Body of pancreas (tissue), 4 donors: ENCODE data around the gene WNT3.

Source experiments
- POLR2A ChIP-seq, 3 donors: fragments of 450-650 bp; IDR thresholded peaks; one replicate each; pipeline ENCODE4 v1.6.1; 2016; ENCODE audit warnings: antibody characterized with exemption in 3 of 3, mild to moderate bottlenecking in 2 of 3
- TF ChIP-seq, protein P1 (sequence below), 7 experiments: fragments of 450-650 bp in 4 of 7; fragments of 200-600 bp in 3 of 7; sonication (generic) in 3 of 7; IDR thresholded peaks; one replicate each; pipeline ENCODE4 v1.5.1; 2016 to 2019; ENCODE audit warnings: antibody characterized with exemption in 7 of 7

DNA sequence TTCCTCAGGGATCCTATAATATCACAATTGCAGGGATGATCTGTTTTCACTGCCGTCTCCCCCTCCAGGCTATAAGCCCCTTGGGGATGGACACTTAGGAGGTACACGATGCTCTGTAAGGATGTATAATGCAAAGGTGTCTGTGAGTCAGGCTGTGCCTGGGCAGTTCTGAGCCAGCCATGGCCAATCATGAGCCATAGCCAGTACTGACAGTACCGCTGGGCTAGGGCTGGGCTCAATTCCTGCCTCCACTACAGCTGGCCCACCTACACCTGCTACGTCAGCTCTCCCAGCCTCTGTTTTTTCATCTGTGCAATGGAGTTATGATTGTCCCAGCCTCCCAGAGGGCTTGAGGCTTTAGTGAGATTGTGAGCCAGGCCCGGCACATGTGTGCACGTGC lies 30.0 kb upstream of the WNT3 start:
- TF ChIP-seq, protein P1, sequence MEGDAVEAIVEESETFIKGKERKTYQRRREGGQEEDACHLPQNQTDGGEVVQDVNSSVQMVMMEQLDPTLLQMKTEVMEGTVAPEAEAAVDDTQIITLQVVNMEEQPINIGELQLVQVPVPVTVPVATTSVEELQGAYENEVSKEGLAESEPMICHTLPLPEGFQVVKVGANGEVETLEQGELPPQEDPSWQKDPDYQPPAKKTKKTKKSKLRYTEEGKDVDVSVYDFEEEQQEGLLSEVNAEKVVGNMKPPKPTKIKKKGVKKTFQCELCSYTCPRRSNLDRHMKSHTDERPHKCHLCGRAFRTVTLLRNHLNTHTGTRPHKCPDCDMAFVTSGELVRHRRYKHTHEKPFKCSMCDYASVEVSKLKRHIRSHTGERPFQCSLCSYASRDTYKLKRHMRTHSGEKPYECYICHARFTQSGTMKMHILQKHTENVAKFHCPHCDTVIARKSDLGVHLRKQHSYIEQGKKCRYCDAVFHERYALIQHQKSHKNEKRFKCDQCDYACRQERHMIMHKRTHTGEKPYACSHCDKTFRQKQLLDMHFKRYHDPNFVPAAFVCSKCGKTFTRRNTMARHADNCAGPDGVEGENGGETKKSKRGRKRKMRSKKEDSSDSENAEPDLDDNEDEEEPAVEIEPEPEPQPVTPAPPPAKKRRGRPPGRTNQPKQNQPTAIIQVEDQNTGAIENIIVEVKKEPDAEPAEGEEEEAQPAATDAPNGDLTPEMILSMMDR (IDR thresholded peaks at IDR 0.05): no peak
- TF ChIP-seq POLR2A (IDR thresholded peaks at IDR 0.05): no peak
